MM.1S (cell line): Measurements from ENCODE around the gene NUP35.

Experiments
- EZH2 ChIP-seq: fragments of 300-600 bp; sonication (generic); optimal IDR thresholded peaks from 2 replicates; pipeline ENCODE3; 2017; ENCODE audit warnings: low read depth, mild to moderate bottlenecking, antibody characterized with exemption, low read length, mixed read lengths
- EZH2phosphoT487 ChIP-seq: fragments of 300-600 bp; sonication (generic); IDR thresholded peaks from 2 replicates; pipeline ENCODE4 v1.6.1; 2018; ENCODE audit warnings: antibody characterized with exemption, low read length
- TF ChIP-seq, protein P1 (sequence below): fragments of 300-600 bp; sonication (generic); IDR thresholded peaks from 2 replicates; pipeline ENCODE4 v1.5.1; 2016; ENCODE audit warnings: antibody characterized with exemption, low read length, mixed read lengths

DNA sequence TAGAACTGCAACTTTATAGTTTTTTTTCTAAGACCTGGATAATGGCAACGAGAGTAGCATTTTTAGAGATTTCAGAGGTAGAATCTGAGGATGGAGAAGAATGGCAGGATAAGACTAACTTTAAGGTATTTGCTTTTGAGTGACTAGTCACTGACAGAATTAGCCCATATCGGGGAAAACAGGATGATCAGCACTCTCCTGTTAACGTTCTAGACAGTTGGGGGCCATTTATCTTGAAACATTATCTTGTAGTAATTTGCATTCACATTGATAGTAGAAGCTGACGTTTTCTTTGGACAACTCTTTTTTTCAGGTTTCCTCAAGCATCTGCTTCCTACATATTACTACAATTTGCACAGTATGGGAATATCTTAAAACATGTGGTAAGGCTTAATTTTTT, 32.9 kb downstream of the NUP35 start:
- TF ChIP-seq, protein P1, sequence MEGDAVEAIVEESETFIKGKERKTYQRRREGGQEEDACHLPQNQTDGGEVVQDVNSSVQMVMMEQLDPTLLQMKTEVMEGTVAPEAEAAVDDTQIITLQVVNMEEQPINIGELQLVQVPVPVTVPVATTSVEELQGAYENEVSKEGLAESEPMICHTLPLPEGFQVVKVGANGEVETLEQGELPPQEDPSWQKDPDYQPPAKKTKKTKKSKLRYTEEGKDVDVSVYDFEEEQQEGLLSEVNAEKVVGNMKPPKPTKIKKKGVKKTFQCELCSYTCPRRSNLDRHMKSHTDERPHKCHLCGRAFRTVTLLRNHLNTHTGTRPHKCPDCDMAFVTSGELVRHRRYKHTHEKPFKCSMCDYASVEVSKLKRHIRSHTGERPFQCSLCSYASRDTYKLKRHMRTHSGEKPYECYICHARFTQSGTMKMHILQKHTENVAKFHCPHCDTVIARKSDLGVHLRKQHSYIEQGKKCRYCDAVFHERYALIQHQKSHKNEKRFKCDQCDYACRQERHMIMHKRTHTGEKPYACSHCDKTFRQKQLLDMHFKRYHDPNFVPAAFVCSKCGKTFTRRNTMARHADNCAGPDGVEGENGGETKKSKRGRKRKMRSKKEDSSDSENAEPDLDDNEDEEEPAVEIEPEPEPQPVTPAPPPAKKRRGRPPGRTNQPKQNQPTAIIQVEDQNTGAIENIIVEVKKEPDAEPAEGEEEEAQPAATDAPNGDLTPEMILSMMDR: no peak
- no peak for TF ChIP-seq EZH2phosphoT487
- no peak for TF ChIP-seq EZH2
